K562 (cell line): ENCODE data around the gene MAN1B1. TPM values are rescaled to one million over a fixed set of nuclear protein-coding genes. Genes with fewer than 3 reads are reported as not detected.

Source experiments
- CREBBP ChIP-seq: IDR thresholded peaks from one replicate; pipeline ENCODE4 v1.6.1; 2012; ENCODE audit warnings: low read depth, mild to moderate bottlenecking, control low read depth, inconsistent platforms, low read length
- DIDO1 ChIP-seq: fragments of 450-650 bp; IDR thresholded peaks from 2 replicates; pipeline ENCODE4 v1.6.1; 2016; ENCODE audit warnings: low read depth, missing biosample characterization, missing genetic modification characterization
- EGR1 ChIP-seq: fragments of 450-650 bp; conservative IDR thresholded peaks from 2 replicates; pipeline ENCODE4 v1.6.1; 2017; ENCODE audit warnings: mild to moderate bottlenecking
- ESRRB ChIP-seq: fragments of 250-450 bp; sonication (Bioruptor Pico); IDR thresholded peaks from 2 replicates; pipeline ENCODE4 v1.5.0; 2020; ENCODE audit warnings: mild to moderate bottlenecking, moderate library complexity, borderline replicate concordance
- FOXA3 ChIP-seq, 2 experiments: fragments of 450-650 bp in 1 of 2; sonication (generic) in 1 of 2; formaldehyde crosslinking; IDR thresholded peaks in 1 of 2; conservative IDR thresholded peaks in 1 of 2; 2 replicates each; pipeline versions ENCODE4 v1.4.0 to v1.8.0; 2020 to 2022; ENCODE audit warnings: mild to moderate bottlenecking in 2 of 2, missing genetic modification reagents in 1 of 2
- GABPB1 ChIP-seq: sonication (generic); formaldehyde crosslinking; IDR thresholded peaks from 2 replicates; pipeline ENCODE4 v1.8.0; 2022; ENCODE audit warnings: mild to moderate bottlenecking, missing genetic modification reagents
- GATAD2A ChIP-seq: fragments of 450-650 bp; IDR thresholded peaks from 2 replicates; pipeline ENCODE4 v1.6.1; 2017
- LARP7 ChIP-seq: fragments of 450-650 bp; IDR thresholded peaks from 2 replicates; pipeline ENCODE4 v1.6.1; 2016
- MIER1 ChIP-seq: fragments of 450-650 bp; IDR thresholded peaks from 2 replicates; pipeline ENCODE4 v1.6.1; 2016; ENCODE audit warnings: antibody characterized with exemption, mild to moderate bottlenecking, low read depth
- NBN ChIP-seq: fragments of 450-650 bp; IDR thresholded peaks from 2 replicates; pipeline ENCODE4 v1.6.1; 2016; ENCODE audit warnings: low read depth, mild to moderate bottlenecking
- NR3C1 ChIP-seq: sonication (generic); formaldehyde crosslinking; IDR thresholded peaks from 2 replicates; pipeline ENCODE4 v1.8.1; 2022; ENCODE audit warnings: missing genetic modification reagents
- NR4A1 ChIP-seq, 2 experiments: fragments of 250-450 bp in 1 of 2; fragments of 450-650 bp in 1 of 2; sonication (Bioruptor Pico) in 1 of 2; IDR thresholded peaks; 2 replicates each; pipeline versions ENCODE4 v1.4.0 to v1.6.1; 2016 to 2020; ENCODE audit warnings: mild to moderate bottlenecking in 2 of 2, missing compliant biosample characterization in 1 of 2, missing genetic modification characterization in 1 of 2, moderate library complexity in 1 of 2
- PPARD ChIP-seq: fragments of 250-450 bp; sonication (Bioruptor Pico); IDR thresholded peaks from 2 replicates; pipeline ENCODE4 v1.8.0; 2022; ENCODE audit warnings: inconsistent platforms, mild to moderate bottlenecking, moderate library complexity
- PURB ChIP-seq: sonication (generic); formaldehyde crosslinking; IDR thresholded peaks from 2 replicates; pipeline ENCODE4 v1.9.0; 2021; ENCODE audit warnings: low read depth, mild to moderate bottlenecking, missing genetic modification reagents
- RHOXF2B ChIP-seq: fragments of 250-450 bp; sonication (Bioruptor Pico); conservative IDR thresholded peaks from 2 replicates; pipeline ENCODE4 v1.5.1; 2021
- SMARCB1 ChIP-seq: IDR thresholded peaks from 2 replicates; pipeline ENCODE4 v1.6.1; 2011; ENCODE audit warnings: improper control_type of control experiment, low read depth; ENCODE audit not compliant: insufficient read length
- TAF1 ChIP-seq: IDR thresholded peaks from 2 replicates; pipeline ENCODE4 v1.6.1; 2011; ENCODE audit warnings: mild to moderate bottlenecking, low read length, moderate library complexity; ENCODE audit not compliant: insufficient read depth, control insufficient read depth, severe bottlenecking; ENCODE audit errors: extremely low read depth
- TBL1XR1 ChIP-seq, 2 experiments: IDR thresholded peaks; 2 replicates each; pipeline ENCODE4 v1.6.1; 2012; ENCODE audit warnings: improper control_type of control experiment in 2 of 2, low read length in 2 of 2, mild to moderate bottlenecking in 1 of 2
- ZNF140 ChIP-seq: fragments of 250-450 bp; sonication (Bioruptor Pico); IDR thresholded peaks from 2 replicates; pipeline ENCODE4 v1.8.0; 2021; ENCODE audit warnings: moderate library complexity, mild to moderate bottlenecking, inconsistent platforms
- ZNF184 ChIP-seq: sonication (generic); formaldehyde crosslinking; IDR thresholded peaks from 2 replicates; pipeline ENCODE4 v1.5.0; 2020; ENCODE audit warnings: missing genetic modification reagents
- ZNF212 ChIP-seq: fragments of 450-650 bp; formaldehyde crosslinking; IDR thresholded peaks from 2 replicates; pipeline ENCODE4 v1.4.0; 2020; ENCODE audit warnings: mild to moderate bottlenecking
- ZNF217 ChIP-seq: sonication (generic); formaldehyde crosslinking; IDR thresholded peaks from 2 replicates; pipeline ENCODE4 v1.8.0; 2022; ENCODE audit warnings: mild to moderate bottlenecking, missing genetic modification reagents
- ZNF583 ChIP-seq: fragments of 250-450 bp; sonication (Bioruptor Pico); IDR thresholded peaks from 2 replicates; pipeline ENCODE4 v1.4.0; 2020
- ZSCAN29 ChIP-seq: fragments of 450-650 bp; IDR thresholded peaks from 2 replicates; pipeline ENCODE4 v1.6.1; 2017
- polyA plus RNA-seq, 8 experiments: library from polyadenylated mRNA; depleted of rRNA in 4 of 8; stranded (reverse) in 5 of 8; unstranded in 3 of 8; fragments of >200 nt; fragmentation: Nextera tagmentation in 2 of 8; fragmentation: Illumina TruSeq in 1 of 8; extraction: Ambion mirVana in 2 of 8; extraction: Trizol in 1 of 8; gene quantifications; 2 replicates each; pipeline versions ENCODE4 v1.2.1 to v1.2.3, GENCODE V29; 2011 to 2014; ENCODE audit warnings: inconsistent platforms in 1 of 8, missing spikeins in 1 of 8
- total RNA-seq, 7 experiments: library from RNA; depleted of rRNA in 6 of 7; stranded (reverse); fragments of >200 nt in 6 of 7; fragmentation: Illumina TruSeq in 2 of 7; extraction: Trizol in 2 of 7; gene quantifications; 2 replicates each; pipeline versions ENCODE4 v1.2.1 to v1.2.3, GENCODE V29; 2011 to 2021; ENCODE audit warnings: low replicate concordance in 1 of 7
- TF ChIP-seq, protein P1 (sequence below): sonication (generic); formaldehyde crosslinking; IDR thresholded peaks from 2 replicates; pipeline ENCODE4 v1.8.0; 2022; ENCODE audit warnings: missing genetic modification reagents, mild to moderate bottlenecking, borderline replicate concordance
- TF ChIP-seq, protein P2 (sequence below): fragments of 250-450 bp; sonication (Bioruptor Pico); IDR thresholded peaks from 2 replicates; pipeline ENCODE4 v1.5.0; 2022; ENCODE audit warnings: mild to moderate bottlenecking
- TF ChIP-seq, protein P3 (sequence below): sonication (generic); formaldehyde crosslinking; IDR thresholded peaks from 2 replicates; pipeline ENCODE4 v1.9.0; 2022; ENCODE audit warnings: mild to moderate bottlenecking, missing genetic modification reagents

Gene MAN1B1
- total and polyA plus RNA-seq, 9 of the 15 experiments (the other 6 are each of a cell fraction or from before 2014, with no cell fraction given), result 0.55 to 36.6 (median 27.3) TPM

DNA sequence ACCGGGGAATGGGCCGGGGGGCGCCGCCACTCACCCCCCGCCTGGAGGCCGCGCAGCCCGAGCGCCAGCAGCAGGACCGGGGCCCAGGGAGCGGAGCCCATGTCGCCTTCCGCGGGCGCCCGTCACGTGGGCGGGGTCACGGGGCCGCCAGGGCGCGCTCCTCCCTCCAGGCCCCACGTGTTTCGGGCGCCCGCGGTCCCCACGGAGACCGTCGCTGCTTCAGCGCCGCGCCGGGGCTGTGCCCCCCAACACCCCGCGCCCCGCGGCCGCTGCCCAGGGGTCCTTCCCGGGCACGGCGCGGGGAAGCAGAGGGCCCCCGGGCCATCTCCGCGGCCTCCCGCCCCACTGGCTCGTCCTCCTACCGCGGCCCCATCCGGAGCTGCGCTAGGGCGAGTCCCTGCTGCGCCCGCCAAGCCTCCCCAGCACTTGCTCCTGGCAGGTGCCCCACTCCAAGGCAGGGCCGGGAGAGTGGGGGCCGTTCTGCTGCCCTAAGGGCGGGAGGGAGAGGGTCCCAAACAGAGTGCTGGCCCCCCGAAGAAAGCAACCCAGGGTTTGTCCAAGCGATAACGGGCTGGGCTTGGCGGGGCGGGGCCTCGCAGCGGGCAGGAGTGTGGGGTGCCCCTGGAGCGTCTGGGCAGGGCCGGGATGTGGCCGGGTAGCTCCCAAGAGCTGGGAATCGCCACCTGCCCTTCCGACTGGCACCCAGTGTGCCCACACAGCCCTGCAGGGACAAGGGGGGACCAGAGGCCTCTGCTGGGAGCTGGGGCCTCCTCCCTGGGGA, 28.0 kb downstream of the MAN1B1 start, which contains the start of gene DPP7 (continued):
- TF ChIP-seq, protein P1, sequence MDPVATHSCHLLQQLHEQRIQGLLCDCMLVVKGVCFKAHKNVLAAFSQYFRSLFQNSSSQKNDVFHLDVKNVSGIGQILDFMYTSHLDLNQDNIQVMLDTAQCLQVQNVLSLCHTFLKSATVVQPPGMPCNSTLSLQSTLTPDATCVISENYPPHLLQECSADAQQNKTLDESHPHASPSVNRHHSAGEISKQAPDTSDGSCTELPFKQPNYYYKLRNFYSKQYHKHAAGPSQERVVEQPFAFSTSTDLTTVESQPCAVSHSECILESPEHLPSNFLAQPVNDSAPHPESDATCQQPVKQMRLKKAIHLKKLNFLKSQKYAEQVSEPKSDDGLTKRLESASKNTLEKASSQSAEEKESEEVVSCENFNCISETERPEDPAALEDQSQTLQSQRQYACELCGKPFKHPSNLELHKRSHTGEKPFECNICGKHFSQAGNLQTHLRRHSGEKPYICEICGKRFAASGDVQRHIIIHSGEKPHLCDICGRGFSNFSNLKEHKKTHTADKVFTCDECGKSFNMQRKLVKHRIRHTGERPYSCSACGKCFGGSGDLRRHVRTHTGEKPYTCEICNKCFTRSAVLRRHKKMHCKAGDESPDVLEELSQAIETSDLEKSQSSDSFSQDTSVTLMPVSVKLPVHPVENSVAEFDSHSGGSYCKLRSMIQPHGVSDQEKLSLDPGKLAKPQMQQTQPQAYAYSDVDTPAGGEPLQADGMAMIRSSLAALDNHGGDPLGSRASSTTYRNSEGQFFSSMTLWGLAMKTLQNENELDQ (CRISPR knock-in tag), result no peak
- TF ChIP-seq NR3C1 (CRISPR knock-in tag) (0 out of 2 replicates have a peak, but pooled peaks have one; percentile 24), ZNF212 (no peak), CREBBP (no peak), DIDO1 (tag) (no peak), EGR1 (no peak), NBN (no peak), ZSCAN29 (no peak), ZNF583 (CRISPR knock-in tag) (peak; percentile 60; the same call in 1 of the 2 replicates), GATAD2A (no peak), FOXA3 (CRISPR knock-in tag; conservative IDR thresholded peaks at IDR 0.05 in 1 of 2, IDR thresholded peaks at IDR 0.05 in 1 of 2) (no peak), ZNF184 (CRISPR knock-in tag) (no peak), ESRRB (CRISPR knock-in tag) (no peak), LARP7 (no peak), ZNF217 (no peak), TBL1XR1 (IDR thresholded peaks at IDR 0.05; ENCODE audit: low read length in 2 of 2) (no peak), RHOXF2B (no peak), NR4A1 (CRISPR knock-in tag; IDR thresholded peaks at IDR 0.05) (no peak), NR4A1 (tag; IDR thresholded peaks at IDR 0.05) (no peak), MIER1 (no peak), SMARCB1 (no peak), PPARD (CRISPR knock-in tag) (no peak), ZNF140 (no peak), TAF1 (no peak), PURB (CRISPR knock-in tag) (no peak), GABPB1 (CRISPR knock-in tag) (no peak)
- TF ChIP-seq, protein P2, sequence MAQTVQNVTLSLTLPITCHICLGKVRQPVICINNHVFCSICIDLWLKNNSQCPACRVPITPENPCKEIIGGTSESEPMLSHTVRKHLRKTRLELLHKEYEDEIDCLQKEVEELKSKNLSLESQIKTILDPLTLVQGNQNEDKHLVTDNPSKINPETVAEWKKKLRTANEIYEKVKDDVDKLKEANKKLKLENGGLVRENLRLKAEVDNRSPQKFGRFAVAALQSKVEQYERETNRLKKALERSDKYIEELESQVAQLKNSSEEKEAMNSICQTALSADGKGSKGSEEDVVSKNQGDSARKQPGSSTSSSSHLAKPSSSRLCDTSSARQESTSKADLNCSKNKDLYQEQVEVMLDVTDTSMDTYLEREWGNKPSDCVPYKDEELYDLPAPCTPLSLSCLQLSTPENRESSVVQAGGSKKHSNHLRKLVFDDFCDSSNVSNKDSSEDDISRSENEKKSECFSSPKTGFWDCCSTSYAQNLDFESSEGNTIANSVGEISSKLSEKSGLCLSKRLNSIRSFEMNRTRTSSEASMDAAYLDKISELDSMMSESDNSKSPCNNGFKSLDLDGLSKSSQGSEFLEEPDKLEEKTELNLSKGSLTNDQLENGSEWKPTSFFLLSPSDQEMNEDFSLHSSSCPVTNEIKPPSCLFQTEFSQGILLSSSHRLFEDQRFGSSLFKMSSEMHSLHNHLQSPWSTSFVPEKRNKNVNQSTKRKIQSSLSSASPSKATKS, result no peak
- TF ChIP-seq, protein P3, sequence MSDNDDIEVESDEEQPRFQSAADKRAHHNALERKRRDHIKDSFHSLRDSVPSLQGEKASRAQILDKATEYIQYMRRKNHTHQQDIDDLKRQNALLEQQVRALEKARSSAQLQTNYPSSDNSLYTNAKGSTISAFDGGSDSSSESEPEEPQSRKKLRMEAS (CRISPR knock-in tag), result peak; percentile 79; the same call in 1 of the 2 replicates
